ENCODE data around the gene PRTFDC1.

GRCh38 chr10:24824124-24824523, 128.3 kb downstream of the PRTFDC1 start:
- TF ChIP-seq CTCF (conservative IDR thresholded peaks at IDR 0.05; ENCODE audit: low read length) (no peak), EZH2phosphoT487 (IDR thresholded peaks at IDR 0.05; ENCODE audit: borderline replicate concordance, low read depth, low read length) (no peak)

All from OCI-LY7 (cell line).